Measurements from ENCODE around the gene RAPGEF2.

Gene RAPGEF2

DNA sequence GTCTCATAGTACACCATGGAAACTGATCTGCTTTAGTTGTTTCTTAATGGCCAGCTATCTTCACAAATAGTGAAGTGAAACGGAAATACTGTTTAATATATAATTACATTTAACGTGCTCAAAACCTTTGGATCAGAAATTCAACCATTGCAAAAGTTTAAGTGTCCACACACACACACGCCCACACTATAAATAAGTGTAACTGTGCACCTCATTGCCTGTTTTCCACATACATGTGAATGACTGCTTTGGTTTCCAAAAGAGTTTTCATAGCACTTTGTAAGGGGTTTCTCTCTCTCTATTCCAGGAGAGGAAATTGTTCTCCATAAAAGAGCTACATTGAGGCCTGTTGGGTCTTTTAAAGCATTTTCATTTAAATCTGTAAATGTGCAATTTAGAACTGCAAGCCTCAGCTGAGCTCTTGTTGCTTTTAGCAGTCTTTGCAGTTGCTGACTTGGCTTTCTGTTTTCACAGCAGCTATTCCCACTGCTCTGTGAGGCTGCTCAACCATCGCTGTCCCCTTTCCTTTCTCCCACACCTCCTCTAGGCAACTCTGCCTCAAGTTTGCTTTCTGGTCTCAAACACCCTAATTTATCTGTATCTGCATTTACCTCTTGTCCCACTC lies 94.5 kb downstream of the RAPGEF2 start:
- no peak for DNase-seq (ENCODE audit: low read depth in 2 of 2)

DNA sequence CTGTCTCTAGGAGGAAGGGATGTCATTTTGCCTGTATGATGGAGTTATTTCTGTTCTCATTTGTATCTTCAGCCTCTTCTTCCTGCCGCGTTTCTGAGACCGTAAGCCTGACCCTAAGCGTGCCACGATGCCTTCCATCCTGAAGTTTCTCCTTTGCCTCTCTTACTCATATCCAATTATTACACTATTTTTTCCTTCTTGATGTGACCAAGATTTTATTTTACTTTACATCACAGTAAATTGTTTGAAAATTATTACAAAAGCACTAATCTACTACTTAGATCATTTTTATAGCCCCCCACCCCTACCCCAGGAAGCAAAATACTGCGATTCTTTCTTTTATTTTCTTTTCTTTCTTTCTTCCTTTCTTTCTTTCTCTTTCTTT lies 95.0 kb downstream of the RAPGEF2 start:
- DNase-seq (ENCODE audit: low read depth in 2 of 2) = no peak

DNA sequence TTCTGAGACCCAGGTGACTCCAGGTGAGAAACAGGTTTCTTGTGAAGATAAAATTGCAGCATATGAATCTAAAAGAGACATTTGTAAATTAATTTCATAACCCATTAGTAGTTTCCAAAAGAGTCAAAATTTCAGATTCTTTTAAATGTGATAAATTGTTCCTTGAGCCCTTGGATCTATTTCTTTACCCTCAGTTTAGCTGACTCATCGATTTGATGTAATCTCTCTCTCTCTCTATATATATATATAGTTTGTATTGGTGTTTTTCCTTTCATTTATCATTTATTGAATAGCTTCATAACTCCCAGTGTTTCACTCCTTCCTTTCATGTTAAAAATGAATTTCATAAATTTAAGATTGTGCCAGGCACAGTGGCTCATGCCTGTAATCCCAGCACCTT lies 96.9 kb downstream of the RAPGEF2 start:
- DNase-seq (ENCODE audit: low read depth in 2 of 2) = no peak

DNA sequence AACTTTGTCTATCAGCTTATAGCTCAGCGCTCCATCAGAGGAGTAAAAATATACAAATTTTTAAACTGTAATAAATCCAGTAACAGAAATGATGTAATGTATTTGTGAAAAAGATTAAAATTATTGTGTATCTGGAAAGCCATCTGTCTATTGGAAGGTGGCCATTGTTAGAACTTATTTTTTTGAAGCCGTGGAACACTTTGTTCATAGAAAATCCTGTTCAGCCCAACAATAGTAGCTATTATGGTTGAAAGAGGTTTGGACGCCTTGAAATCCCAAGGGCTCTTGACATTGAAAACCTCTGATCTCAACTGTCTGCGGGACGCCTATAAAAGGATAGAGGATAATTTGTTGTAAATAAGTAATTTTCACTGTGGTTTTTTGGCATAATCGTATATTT lies 98.3 kb downstream of the RAPGEF2 start:
- DNase-seq (ENCODE audit: low read depth in 2 of 2) = no peak

DNA sequence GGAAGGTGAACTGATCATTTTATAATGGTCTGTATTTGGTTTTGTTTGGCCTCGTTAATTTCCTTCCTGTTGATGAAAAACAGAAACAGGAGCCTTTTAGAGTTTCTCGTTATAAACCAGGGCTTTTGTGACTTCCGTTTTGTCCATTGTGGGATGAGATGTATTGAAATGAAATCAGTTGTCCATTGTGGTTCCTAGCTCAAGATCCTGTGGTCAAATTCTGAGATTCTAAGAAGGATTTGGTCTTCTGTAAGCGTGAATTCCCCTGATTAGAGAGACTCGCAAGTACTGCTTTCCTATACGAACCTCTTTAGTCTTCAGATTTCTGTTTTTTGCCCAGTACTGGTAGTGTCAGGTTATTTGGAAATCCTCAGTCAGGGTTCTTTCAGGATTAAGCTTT lies 101.7 kb downstream of the RAPGEF2 start:
- DNase-seq (ENCODE audit: low read depth in 2 of 2) = no peak

DNA sequence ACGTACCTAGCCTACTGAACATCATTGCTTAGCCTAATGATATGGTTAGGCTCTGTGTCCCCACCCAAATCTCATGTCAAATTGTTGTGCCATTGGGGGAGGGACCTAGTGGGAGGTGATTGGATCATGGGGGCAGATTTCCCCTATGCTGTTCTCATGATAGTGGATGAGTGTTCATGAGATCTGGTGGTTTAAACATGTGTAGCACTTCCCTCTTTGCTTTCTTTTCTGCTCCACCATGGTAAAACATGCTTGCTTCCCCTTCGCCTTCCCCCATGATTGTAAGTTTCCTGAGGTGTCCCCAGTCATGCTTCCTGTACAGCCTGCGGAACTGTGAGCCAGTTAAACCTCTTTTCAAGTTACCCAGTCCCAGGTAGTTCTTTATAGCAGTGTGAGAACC lies 102.6 kb downstream of the RAPGEF2 start:
- DNase-seq (ENCODE audit: low read depth in 2 of 2) = no peak

DNA sequence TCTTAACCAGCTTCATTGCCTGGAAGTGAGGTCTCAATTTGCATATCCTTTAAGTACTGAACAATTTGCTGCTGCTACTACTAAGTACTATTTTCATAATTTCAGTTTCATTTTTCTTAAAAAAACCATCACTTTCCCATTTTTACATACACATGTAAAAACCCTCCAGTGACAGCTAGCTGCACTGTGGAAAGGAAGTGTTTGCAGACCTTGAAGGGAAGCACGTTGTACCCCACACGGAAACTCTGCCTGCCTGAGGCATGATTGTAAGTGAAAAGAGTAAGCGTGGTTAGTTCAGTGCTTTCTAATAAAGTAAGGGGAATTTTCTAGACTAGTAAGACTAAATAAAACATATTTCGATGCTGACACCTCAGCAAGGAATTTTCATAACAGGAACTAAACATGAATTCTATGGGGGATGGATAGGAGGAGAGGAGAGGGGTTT lies 103.6 kb downstream of the RAPGEF2 start:
- peak; percentile 10 to 55 for DNase-seq (ENCODE audit: low read depth in 2 of 2)

DNA sequence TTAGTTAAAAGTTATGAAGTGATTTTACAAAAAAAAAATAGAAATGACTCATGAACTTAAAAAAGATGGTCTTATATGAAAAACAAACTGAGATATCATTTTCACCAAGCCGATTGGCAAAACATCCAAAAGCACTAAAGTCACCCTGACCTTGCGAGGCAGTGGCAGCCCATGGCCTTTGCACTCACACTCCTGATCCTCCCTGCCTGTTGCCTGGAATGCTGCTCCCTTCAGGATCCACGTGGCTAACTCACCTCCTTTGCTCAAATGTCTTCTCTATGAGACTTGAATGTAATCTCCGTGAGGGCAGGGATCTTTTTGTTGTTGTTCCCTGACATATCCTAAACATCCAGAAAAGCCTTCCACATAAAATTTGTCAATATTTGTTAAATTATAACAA lies 106.4 kb downstream of the RAPGEF2 start:
- no peak for DNase-seq (ENCODE audit: low read depth in 2 of 2)

DNA sequence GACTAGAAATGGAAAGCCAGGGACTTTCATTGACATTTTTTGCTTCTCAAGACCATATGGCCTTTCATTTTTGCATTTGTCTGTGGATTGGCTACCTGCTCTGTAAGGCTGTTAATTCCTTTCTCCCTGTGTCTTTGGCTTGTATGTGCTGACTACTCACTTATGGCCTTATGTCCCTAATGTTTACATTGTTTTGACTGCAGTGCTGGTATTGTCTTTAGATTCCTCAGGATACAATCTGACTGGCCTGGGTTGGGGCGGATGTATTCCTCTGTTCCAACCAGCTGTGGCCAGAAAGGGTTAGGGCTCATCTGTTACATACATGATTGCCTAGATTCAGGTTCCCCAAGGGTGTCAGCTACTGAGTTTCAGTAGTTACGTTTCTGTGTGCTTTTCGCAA lies 108.1 kb downstream of the RAPGEF2 start:
- no peak for DNase-seq (ENCODE audit: low read depth in 2 of 2)

DNA sequence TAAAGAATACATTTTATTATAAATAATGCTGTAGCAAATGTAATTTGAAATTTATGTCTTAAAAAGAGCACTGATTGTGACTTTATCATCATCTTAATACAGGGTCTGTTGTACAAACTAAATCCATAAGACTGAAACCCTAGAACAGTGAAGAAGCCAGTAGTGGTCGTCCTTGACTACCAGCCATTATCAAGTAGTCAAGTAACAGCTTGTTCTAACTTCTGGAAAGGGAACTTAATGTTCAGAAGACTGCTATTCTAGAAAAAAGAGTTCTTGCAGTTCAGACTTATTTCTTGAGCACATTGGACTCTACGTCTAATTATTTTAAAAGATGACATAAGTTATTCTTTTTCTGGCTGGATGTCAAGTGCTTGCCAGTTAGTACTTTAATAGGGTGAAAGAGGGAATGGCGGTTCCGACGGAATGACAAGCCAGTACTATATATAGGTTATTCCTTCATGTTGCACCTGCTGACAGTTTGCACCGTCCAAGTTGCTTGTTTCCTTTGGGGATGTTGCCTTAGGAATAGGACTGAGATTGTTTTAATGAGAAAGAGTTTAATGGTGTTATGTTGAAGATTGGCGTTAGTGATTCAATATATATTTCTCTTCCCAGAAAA lies 109.9 kb downstream of the RAPGEF2 start:
- no peak for DNase-seq (ENCODE audit: low read depth in 2 of 2)

DNA sequence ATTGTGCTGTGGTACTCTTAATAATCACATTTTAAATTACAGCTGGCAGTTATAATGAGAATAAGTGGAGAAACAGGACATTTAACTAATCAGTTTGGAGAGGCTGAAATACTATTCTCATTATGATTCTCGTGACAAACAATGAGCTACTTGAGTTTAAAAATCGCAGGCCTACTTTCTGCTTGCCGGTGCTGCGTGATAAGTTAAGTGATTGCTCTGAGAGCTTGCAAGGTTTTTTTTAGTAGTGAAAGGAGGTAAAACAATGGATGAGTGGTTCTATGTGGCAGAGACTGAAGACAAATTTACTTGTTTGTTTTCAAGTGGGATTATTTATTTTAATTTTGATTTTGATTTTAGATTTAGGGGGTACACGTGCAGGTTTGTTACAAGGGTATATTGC lies 114.0 kb downstream of the RAPGEF2 start:
- no peak for DNase-seq (ENCODE audit: low read depth in 2 of 2)

DNA sequence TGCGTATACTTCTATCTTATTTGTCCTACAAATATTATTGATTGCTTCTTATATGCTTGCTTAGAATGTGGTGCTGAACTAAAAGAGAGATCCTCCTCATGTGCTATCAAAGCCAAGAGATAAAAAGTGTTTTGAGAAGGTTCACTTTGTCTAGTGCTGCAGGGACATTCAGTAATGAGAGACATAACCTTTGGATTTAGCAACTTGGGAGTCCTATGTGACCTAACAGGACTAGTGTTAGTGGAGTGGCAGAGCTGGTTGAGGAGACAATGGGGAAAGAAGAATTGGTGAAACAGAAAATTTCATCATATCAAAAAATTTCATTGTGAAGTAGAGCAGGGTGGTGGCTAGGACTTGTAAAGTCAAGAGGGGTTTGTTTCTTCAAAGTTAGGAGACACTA lies 117.0 kb downstream of the RAPGEF2 start:
- DNase-seq (ENCODE audit: low read depth in 2 of 2) = no peak

DNA sequence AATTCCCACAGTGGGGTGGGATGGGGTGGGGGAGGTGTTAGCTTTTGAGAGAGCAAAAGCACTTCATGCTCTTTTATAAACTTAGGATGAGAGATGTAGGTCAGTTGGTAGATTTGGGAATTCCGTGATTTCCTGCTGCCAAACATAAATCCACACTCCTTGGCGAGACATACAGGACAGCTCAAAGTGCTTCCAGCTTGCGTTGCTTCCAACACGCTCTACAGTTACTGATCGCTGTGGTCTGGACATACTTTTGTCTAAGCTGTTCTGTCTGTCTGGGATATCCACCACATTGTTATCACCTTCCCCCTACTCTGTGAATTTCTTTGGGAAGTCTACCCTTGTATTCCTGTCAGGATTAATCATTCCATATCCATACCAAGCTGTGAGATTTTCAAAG lies 117.5 kb downstream of the RAPGEF2 start:
- no peak for DNase-seq (ENCODE audit: low read depth in 2 of 2)

DNA sequence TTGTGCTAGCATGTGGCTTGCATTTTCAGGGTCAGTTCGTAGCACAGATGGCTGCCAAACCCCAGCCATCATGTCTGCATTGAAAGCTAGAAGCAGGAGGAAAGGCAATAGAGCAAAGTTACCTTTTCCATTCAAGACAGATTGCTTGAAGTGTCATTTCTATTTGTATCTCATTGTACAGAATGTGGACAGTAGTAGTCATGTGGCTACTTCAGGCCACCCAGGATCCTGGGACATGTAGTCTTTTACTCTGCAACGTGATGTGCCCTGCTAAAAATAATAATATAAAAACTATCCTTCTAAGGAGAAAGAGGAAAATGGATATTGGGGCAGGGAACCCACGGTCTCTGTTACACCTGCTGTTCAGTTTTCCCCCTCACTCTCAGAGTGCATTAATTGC lies 118.4 kb downstream of the RAPGEF2 start:
- DNase-seq (ENCODE audit: low read depth in 2 of 2) = no peak

DNA sequence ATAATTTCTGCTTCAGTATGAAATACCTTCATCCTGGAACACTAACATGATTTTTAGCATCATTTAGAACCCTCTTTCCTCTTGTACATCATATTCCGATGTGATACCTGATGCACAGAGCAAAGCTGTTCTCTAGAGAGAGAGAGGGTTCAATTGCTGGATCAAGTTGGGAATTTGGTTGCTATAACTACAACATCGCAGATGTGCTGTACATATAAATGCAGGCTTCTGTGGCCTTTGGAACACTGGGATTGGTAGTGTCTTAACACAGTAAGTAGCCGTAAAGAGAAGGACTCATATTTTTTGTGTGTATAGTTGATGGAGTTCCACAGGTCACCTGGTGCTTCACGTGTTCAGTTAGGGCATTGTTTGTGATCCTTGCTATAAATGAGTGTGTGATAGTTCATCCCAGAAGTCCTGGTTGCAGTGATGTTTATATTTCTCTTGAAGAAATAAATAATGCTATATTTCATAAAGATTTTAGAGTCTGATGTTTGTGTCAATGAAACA lies 119.2 kb downstream of the RAPGEF2 start:
- no peak for DNase-seq (ENCODE audit: low read depth in 2 of 2)

DNA sequence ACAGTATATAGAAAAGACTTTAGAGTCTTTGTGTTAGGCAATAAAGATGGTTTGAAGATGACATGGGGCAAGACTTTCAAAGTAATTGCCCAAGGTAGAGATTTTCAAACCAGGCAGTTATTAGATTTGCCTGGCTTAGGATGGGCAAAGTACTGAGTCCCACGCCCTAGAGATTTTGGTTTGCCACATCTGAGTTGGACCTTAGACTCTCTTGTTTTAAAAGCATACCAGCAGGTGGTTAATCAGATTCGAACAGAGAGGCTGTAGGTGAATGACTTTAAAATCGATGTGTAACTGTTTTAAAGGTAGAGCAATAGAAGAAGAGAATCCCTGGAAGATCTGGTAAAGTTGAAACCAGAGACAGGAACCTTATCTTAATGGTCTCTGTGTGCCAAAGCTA lies 121.5 kb downstream of the RAPGEF2 start:
- no peak for DNase-seq (ENCODE audit: low read depth in 2 of 2)

DNA sequence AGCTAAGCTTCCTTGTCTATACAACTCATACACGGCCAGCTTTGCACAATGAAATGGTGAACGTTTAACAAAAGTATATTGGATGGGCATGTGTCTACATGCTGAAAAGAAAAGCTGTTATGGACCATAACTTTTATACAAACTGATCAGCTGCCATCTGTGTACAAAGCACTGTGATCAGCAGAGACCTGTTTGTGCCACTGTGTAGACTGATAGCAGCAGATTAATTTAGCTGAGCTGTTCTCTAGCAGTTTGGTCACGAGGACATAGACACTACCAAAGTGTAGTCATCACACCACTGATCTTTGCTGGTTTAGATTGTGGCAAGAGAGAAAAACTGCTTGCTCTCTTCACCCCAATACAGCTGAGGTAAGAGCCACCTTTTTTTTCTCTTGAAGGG lies 124.5 kb downstream of the RAPGEF2 start:
- no peak for DNase-seq (ENCODE audit: low read depth in 2 of 2)

DNA sequence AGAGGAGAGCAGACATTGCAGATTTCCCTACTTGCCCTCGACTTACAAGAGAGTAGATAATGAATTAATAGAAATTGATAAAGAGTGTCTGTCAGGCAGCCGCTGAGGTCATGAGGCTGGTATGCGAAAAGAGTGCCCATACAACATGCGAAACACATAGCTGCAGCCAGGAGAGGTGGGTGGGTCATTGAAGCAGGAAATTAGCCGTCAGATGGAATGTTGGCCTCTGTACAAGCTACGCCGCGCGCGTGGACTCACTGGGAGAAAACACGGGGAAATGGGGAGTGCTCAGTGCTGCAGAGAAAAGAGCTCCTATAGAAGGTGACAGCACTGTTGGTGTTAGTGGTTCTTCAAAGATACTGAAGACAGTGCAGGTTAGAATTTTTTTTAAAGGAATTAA lies 125.1 kb downstream of the RAPGEF2 start:
- no peak for DNase-seq (ENCODE audit: low read depth in 2 of 2)

DNA sequence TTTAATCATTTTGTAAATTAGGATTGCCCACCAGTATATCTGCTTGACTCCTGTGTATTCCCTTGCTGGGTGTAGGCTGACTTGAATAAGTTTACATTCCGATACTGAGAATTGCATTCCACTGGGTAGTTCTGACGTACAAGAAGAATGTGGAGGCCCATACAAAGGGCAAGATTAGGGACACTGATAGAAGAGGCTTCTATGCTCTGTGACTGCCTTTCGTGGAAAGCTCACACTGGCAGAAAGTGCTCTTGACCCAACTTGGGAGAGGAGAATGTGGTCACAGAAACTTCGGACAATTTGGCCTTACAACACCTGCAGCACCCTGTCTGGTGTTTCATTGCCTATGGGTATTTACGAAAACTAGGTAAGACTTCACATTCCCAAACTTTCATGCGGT lies 126.3 kb downstream of the RAPGEF2 start:
- DNase-seq (ENCODE audit: low read depth in 2 of 2) = no peak

DNA sequence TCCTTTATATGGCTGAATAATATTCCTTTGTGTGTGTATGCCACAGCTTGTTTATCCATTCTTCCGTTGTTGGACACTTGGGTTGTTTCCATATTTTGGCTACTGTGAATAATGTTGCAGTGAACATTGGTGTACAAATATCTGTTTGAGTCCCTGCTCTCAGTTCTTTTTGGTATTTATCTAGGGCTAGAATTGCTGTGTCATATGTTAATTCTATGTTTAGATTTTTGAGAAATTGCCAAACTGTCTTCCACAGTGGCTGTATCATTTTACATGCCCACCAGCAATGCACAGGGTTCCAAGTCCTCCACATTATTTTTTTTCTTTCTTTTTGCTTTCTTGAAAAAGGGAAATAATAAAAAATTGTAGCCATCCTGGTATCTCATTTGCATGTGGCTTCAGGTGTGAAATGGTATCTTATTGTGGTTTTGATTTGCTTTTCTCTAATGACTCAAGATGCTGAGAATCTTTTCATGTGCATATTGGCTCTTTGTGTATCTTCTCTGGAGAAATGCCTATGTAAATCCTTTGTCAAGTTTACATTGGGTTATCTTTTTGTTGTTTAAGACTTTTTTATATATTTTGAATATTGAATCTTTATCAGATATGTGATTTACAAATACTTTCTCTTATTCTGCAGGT lies 129.7 kb downstream of the RAPGEF2 start:
- no peak for DNase-seq (ENCODE audit: low read depth in 2 of 2)

DNA sequence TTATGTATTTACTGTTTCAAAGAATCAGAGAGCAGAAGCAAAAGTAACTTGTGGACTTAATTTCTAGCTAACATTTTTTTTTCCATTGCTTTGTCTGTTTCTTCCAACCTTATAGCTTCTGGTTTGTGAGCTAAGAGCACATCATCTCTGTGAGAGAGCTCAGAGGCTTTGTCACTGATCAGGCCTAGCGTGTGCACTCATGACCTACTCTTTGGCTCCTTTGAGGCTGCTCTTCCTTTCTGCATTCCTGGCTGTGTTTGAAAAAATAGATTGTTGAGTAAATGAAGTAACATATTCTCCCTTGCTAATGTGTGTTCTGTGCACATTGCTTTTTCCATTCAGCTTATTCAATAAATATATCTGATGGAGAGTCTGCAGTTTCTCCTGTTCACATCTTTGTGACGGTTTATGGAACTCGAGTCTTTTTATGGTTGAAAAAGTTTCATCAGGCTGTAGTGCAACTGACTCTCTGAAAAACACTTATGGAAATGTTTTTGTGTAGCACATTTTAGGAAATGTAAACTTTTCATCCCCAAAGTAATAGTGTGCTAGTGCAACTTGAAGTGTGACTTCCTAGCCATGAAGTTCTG lies 133.0 kb downstream of the RAPGEF2 start:
- no peak for DNase-seq (ENCODE audit: low read depth in 2 of 2)

DNA sequence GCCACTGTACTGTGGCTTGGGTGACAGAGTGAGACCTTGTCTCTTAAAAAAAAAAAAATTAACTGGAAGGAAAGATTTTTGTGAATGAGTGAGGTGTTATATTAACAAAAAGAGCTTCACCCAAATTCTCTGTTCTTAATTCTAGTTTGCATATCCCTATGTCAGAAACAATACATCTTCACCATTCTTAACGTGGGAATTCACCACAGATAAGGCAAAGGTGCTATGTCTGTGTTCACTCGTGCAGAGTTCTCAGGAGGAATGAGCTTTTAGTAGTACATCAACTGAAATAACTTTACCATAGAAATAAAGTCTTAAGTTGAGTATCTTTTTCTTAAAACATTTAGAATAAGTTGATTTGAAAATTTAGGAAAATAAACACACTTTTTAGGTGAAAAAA lies 135.1 kb downstream of the RAPGEF2 start:
- no peak for DNase-seq (ENCODE audit: low read depth in 2 of 2)

DNA sequence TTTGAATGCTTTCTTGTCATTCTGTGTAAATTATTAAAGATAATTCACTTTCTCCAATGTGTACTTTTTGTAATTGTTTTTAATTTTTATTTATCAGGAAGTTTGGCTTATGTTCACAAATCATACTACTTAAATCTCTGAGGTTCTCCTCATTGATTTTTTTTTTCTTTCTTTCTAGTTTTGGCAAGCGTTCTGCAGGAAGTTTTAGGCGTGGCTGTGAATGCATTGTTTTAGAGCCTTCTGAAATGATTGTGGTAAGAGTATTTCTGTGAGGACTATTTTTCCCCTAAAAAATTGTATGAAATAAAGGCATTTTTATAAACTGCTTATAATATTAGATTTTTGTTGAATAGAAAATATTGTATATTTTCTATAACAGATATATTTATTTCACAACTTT lies 135.8 kb downstream of the RAPGEF2 start:
- DNase-seq (ENCODE audit: low read depth in 2 of 2) = no peak
